ENCODE measurements around the gene XRCC6. TPM values are rescaled to one million over a fixed set of nuclear protein-coding genes. Genes with fewer than 3 reads are reported as not detected.
A peak's percentile ranks its signal among the peaks of the same experiment; 100 is the strongest.

Gene XRCC6
- total and polyA plus RNA-seq, 9 donors = 205 to 289 (median 226) TPM

DNA sequence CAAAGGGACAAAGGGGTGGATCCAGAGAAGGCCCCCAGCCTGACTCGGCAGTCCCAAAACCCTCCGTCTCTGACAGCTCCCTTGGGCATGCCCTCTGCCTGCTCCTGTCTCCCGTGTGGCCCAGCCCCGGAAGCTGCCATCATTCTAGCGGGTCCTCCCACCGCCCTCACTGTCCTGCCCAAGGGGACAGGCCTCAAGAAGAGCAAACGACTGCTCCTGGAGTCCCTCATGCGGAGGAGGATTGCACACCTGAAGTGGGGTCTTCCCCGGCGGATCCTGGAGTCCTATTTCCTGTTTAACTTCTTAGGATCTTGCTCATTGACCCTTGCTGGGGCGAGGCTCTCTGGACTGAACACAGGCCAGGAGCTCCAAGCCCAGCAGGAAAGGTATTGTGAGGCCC, 75.6 kb downstream of the XRCC6 start:
- WGBS (ENCODE audit: insufficient coverage) = 61% methylated on average over 11 of the region's 11 CpGs

DNA sequence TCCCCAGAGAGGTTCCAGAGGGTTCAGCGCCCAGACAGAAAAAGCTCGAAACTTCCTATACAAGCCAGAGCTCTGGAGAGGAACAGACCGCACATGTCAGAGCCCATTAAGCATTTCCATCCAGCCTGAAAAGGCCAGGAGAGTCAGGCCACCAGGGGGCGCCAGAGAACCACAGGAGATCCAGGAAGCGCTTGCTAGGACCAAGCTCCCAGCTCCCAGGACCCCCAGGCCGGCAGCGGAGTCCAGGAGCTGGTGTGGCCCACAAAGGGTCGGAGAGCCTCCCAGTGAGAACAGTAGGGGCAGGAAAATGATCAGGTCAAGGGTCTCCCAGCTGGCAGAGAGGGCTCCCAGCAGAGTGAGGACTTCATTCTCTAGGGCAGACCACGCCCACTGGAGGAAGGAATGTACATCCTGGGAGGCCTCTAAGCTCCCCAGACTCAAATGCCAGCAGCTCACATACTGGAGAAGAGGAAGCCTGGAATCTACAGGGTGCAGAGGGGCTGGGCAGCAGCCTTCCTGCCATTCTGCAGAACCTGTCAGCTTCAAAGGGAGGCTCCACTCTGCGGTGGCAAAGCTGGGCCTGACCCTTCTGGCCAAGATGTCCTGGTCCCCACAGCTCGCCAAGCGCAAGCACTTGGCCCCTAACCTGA, 76.2 kb downstream of the XRCC6 start:
- H3K4me3 ChIP-seq (ENCODE audit: low read length) = no peak overlapping the region
- 32% methylated on average over 11 of the region's 12 CpGs for WGBS (ENCODE audit: insufficient coverage)

More for the DNA sequence above, 75.6 kb downstream of the XRCC6 start:
- Histone ChIP-seq H3K4me1 (ENCODE audit: control insufficient read depth, insufficient read depth, low read length) (peaks cover 22% of the 10 kb centered on the region), H3K27me3 (ENCODE audit: control insufficient read depth, insufficient read depth, low read length) (peaks cover 5% of the 10 kb centered on the region), H3K36me3 (ENCODE audit: control insufficient read depth, insufficient read depth, low read length) (peaks cover 15% of the 10 kb centered on the region), H3K4me3 (ENCODE audit: low read length) (no peak overlapping the region), H3K9me3 (replicated peaks; ENCODE audit: control insufficient read depth, low read depth, low read length) (no peaks in the 10 kb centered on the region), H3K27ac (ENCODE audit: low read length) (no peak overlapping the region)
- no peak for DNase-seq

DNA sequence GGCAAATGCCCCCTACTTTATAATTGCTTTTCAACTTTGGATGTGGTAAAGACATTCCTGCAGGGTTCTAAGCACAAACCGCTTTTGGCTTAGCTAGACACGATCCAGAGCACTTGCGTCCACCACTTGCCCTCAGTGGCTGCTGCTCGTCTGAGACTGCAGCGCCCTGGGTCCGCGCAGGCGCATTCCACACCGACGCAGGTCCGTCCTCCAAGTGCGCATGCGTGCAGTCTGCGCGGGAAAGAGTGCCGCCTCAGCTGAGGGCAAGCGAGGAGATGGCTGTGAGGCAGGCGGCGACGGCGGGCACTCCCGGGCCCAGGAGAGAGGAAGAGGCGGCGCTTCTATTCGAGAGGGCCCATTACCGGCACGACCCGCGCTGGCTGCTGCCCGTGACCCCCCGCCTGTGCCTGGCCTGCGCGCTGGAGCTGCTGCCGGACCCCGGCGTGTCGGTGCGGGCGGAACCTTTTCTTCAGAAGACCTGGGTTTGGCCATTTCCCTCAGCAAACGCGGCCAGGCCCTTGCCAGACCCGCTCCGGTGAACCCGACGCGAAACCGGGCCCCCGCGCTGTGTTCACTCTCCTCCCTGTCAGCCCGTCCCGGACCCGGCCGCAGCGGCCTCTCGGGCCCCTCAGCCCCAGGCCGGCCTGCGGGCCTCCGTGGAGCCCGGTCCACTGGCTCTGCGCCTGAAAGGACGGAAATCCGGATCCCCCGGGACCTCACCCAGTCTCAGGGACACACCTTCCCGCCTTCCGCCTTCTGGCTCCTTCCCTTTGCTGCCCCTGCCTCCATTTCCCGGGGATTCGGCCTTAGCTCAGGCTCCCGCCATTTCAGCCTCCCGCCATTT, 78.4 kb downstream of the XRCC6 start, which contains the start of gene MEI1:
TSS of gene MEI1 (plus strand) at position 240 of the 844 bp plus-strand sequence. CDS start at position 276, 36 bp downstream.
- H3K9me3 ChIP-seq (replicated peaks; ENCODE audit: control insufficient read depth, low read depth, low read length) = no peaks in the 10 kb centered on the region
- H3K36me3 ChIP-seq (ENCODE audit: control insufficient read depth, insufficient read depth, low read length) = peaks cover 1% of the 10 kb centered on the region
- H3K4me3 ChIP-seq (ENCODE audit: low read length) = no peak within 1 kb of the TSS
- H3K4me1 ChIP-seq (ENCODE audit: control insufficient read depth, insufficient read depth, low read length) = peaks cover 22% of the 10 kb centered on the region
- DNase-seq = peak; percentile 86
- no peak within 1 kb of the TSS for H3K27ac ChIP-seq (ENCODE audit: low read length)
- 45% methylated on average over 69 of the region's 69 CpGs for WGBS (ENCODE audit: insufficient coverage)
- H3K27me3 ChIP-seq (ENCODE audit: control insufficient read depth, insufficient read depth, low read length) = peaks cover 5% of the 10 kb centered on the region

More for the DNA sequence above, 76.2 kb downstream of the XRCC6 start:
- Histone ChIP-seq H3K9me3 (replicated peaks; ENCODE audit: control insufficient read depth, low read depth, low read length) (no peaks in the 10 kb centered on the region), H3K27ac (ENCODE audit: low read length) (peak overlapping the region; percentile 45), H3K36me3 (ENCODE audit: control insufficient read depth, insufficient read depth, low read length) (peaks cover 15% of the 10 kb centered on the region), H3K27me3 (ENCODE audit: control insufficient read depth, insufficient read depth, low read length) (peaks cover 5% of the 10 kb centered on the region), H3K4me1 (ENCODE audit: control insufficient read depth, insufficient read depth, low read length) (peaks cover 22% of the 10 kb centered on the region)
- DNase-seq = peak; percentile 94

- H3K27ac ChIP-seq (ENCODE audit: low read length) = no peak overlapping the region
- no peaks in the 10 kb centered on the region for H3K36me3 ChIP-seq (ENCODE audit: control insufficient read depth, insufficient read depth, low read length)
- H3K4me1 ChIP-seq (ENCODE audit: control insufficient read depth, insufficient read depth, low read length) = peaks cover 22% of the 10 kb centered on the region
- H3K9me3 ChIP-seq (replicated peaks; ENCODE audit: control insufficient read depth, low read depth, low read length) = no peaks in the 10 kb centered on the region
- no peak overlapping the region for H3K4me3 ChIP-seq (ENCODE audit: low read length)
- H3K27me3 ChIP-seq (ENCODE audit: control insufficient read depth, insufficient read depth, low read length) = peaks cover 5% of the 10 kb centered on the region
- no peak for DNase-seq
- WGBS (ENCODE audit: insufficient coverage) = 94% methylated on average over 10 of the region's 16 CpGs
Measured at GRCh38 chr22:41700108-41700364, 78.9 kb downstream of the XRCC6 start.

- Histone ChIP-seq H3K27me3 (ENCODE audit: control insufficient read depth, insufficient read depth, low read length) (peaks cover 5% of the 10 kb centered on the region), H3K9me3 (replicated peaks; ENCODE audit: control insufficient read depth, low read depth, low read length) (no peaks in the 10 kb centered on the region), H3K36me3 (ENCODE audit: control insufficient read depth, insufficient read depth, low read length) (no peaks in the 10 kb centered on the region), H3K4me3 (ENCODE audit: low read length) (no peak overlapping the region), H3K4me1 (ENCODE audit: control insufficient read depth, insufficient read depth, low read length) (peaks cover 8% of the 10 kb centered on the region), H3K27ac (ENCODE audit: low read length) (no peak overlapping the region)
- no peak for DNase-seq
- WGBS (ENCODE audit: insufficient coverage) = 90% methylated on average over 6 of the region's 9 CpGs
Measured at GRCh38 chr22:41702763-41703162, 81.7 kb downstream of the XRCC6 start.

DNA sequence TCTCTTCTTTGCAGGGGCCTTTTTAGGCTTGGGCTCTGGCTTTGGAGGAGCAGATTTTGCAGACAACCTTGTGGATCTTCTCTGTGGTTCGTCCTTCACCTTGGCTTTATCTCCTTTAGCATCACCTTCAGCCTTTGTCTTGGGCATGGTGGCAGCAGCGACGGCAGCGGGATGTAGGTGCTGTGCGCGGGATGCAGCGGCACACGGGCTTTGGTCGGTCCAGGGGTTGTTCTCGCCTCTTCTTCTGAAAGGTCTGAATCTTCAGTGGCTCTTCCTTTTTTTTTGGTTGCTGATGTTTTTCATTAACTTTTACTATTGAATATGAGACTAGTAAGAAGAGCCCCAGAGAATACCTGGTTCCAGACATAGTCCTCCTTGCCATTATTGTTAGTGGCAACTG, 88.2 kb downstream of the XRCC6 start:
- Histone ChIP-seq H3K4me1 (ENCODE audit: control insufficient read depth, insufficient read depth, low read length) (no peaks in the 10 kb centered on the region), H3K27me3 (ENCODE audit: control insufficient read depth, insufficient read depth, low read length) (peaks cover 2% of the 10 kb centered on the region), H3K9me3 (replicated peaks; ENCODE audit: control insufficient read depth, low read depth, low read length) (no peaks in the 10 kb centered on the region), H3K36me3 (ENCODE audit: control insufficient read depth, insufficient read depth, low read length) (no peaks in the 10 kb centered on the region), H3K4me3 (ENCODE audit: low read length) (no peak overlapping the region), H3K27ac (ENCODE audit: low read length) (no peak overlapping the region)
- 88% methylated on average over 5 of the region's 10 CpGs for WGBS (ENCODE audit: insufficient coverage)
- no peak for DNase-seq

DNA sequence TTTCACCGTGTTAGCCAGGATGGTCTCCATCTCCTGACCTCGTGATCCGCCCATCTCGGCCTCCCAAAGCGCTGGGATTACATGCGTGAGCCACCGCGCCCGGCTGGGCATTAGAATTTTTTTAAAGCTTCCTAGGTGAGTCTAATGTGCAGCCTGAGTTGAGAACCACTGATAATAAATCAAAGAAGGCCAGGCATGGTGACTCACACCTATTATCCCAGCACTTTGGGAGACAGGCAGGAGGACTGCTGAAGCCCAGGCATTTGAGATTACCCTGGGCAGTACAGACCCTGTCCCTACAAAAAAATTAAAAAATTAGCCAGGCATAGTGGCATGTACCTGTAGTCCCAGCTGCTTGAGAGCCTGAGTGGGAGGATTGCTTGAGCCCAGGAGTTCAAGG, 91.9 kb downstream of the XRCC6 start:
- 100% methylated on average over 2 of the region's 9 CpGs for WGBS (ENCODE audit: insufficient coverage)
- Histone ChIP-seq H3K9me3 (replicated peaks; ENCODE audit: control insufficient read depth, low read depth, low read length) (no peaks in the 10 kb centered on the region), H3K4me1 (ENCODE audit: control insufficient read depth, insufficient read depth, low read length) (no peaks in the 10 kb centered on the region), H3K27ac (ENCODE audit: low read length) (no peak overlapping the region), H3K36me3 (ENCODE audit: control insufficient read depth, insufficient read depth, low read length) (no peaks in the 10 kb centered on the region), H3K4me3 (ENCODE audit: low read length) (no peak overlapping the region), H3K27me3 (ENCODE audit: control insufficient read depth, insufficient read depth, low read length) (peaks cover 2% of the 10 kb centered on the region)
- DNase-seq = no peak

Other genes starting within 250 kb of the XRCC6 start
- 11.8 TPM for gene TEF, start 239.4 kb upstream of the XRCC6 start, total RNA-seq
- 10 to 100 TPM in 5 of 8 donors, 1 to 10 TPM in 3; 8.6 to 13.7 (median 10.3) TPM for gene TEF, start 239.4 kb upstream of the XRCC6 start, polyA plus RNA-seq (ENCODE audit: insufficient read depth in 1 of 8, insufficient read length in 8 of 8, low replicate concordance in 1 of 8)
- 23.1 TPM for gene TOB2, start 174.5 kb upstream of the XRCC6 start, total RNA-seq
- gene TOB2, start 174.5 kb upstream of the XRCC6 start, polyA plus RNA-seq (ENCODE audit: insufficient read depth in 1 of 8, insufficient read length in 8 of 8, low replicate concordance in 1 of 8) = 10 to 100 TPM; 33.8 to 45.5 (median 39.6) TPM
- gene PHF5A, start 152.6 kb upstream of the XRCC6 start, total RNA-seq = 43.0 TPM
- 10 to 100 TPM; 38.6 to 56.2 (median 43.3) TPM for gene PHF5A, start 152.6 kb upstream of the XRCC6 start, polyA plus RNA-seq (ENCODE audit: insufficient read depth in 1 of 8, insufficient read length in 8 of 8, low replicate concordance in 1 of 8)
- 64.6 TPM for gene ACO2, start 152.2 kb upstream of the XRCC6 start, total RNA-seq
- gene ACO2, start 152.2 kb upstream of the XRCC6 start, polyA plus RNA-seq (ENCODE audit: insufficient read depth in 1 of 8, insufficient read length in 8 of 8, low replicate concordance in 1 of 8) = 100 to 1,000 TPM in 6 of 8 donors, 10 to 100 TPM in 2; 81.8 to 117 (median 105) TPM
- 13.2 TPM for gene POLR3H, start 76.8 kb upstream of the XRCC6 start, total RNA-seq
- gene POLR3H, start 76.8 kb upstream of the XRCC6 start, polyA plus RNA-seq (ENCODE audit: insufficient read depth in 1 of 8, insufficient read length in 8 of 8, low replicate concordance in 1 of 8) = 10 to 100 TPM; 17.3 to 24.8 (median 23.0) TPM
- gene CSDC2, start 60.3 kb upstream of the XRCC6 start, total RNA-seq = 1.6 TPM
- 1 to 10 TPM; 5.8 to 9.3 (median 7.3) TPM for gene CSDC2, start 60.3 kb upstream of the XRCC6 start, polyA plus RNA-seq (ENCODE audit: insufficient read depth in 1 of 8, insufficient read length in 8 of 8, low replicate concordance in 1 of 8)
- gene PMM1, start 31.5 kb upstream of the XRCC6 start, total RNA-seq = 9.7 TPM
- gene PMM1, start 31.5 kb upstream of the XRCC6 start, polyA plus RNA-seq (ENCODE audit: insufficient read depth in 1 of 8, insufficient read length in 8 of 8, low replicate concordance in 1 of 8) = 10 to 100 TPM; 22.9 to 34.2 (median 27.7) TPM
- gene DESI1, start 252 bp upstream of the XRCC6 start, total RNA-seq = 12.8 TPM
- 10 to 100 TPM; 18.1 to 22.1 (median 19.8) TPM for gene DESI1, start 252 bp upstream of the XRCC6 start, polyA plus RNA-seq (ENCODE audit: insufficient read depth in 1 of 8, insufficient read length in 8 of 8, low replicate concordance in 1 of 8)
- gene SNU13, start 67.6 kb downstream of the XRCC6 start, total RNA-seq = 99.8 TPM
- gene SNU13, start 67.6 kb downstream of the XRCC6 start, polyA plus RNA-seq (ENCODE audit: insufficient read depth in 1 of 8, insufficient read length in 8 of 8, low replicate concordance in 1 of 8) = 100 to 1,000 TPM; 110 to 130 (median 116) TPM
- gene MEI1, start 78.2 kb downstream of the XRCC6 start, total RNA-seq = 0.62 TPM
- 1 to 10 TPM in 4 of 8 donors, under 1 TPM in 4; 0.49 to 1.6 (median 0.99) TPM for gene MEI1, start 78.2 kb downstream of the XRCC6 start, polyA plus RNA-seq (ENCODE audit: insufficient read depth in 1 of 8, insufficient read length in 8 of 8, low replicate concordance in 1 of 8)
- gene CCDC134, start 179.4 kb downstream of the XRCC6 start, total RNA-seq = 13.2 TPM
- 1 to 10 TPM; 6.5 to 9.3 (median 8.1) TPM for gene CCDC134, start 179.4 kb downstream of the XRCC6 start, polyA plus RNA-seq (ENCODE audit: insufficient read depth in 1 of 8, insufficient read length in 8 of 8, low replicate concordance in 1 of 8)
- gene SREBF2, start 211.8 kb downstream of the XRCC6 start, total RNA-seq = 30.9 TPM
- gene SREBF2, start 211.8 kb downstream of the XRCC6 start, polyA plus RNA-seq (ENCODE audit: insufficient read depth in 1 of 8, insufficient read length in 8 of 8, low replicate concordance in 1 of 8) = 100 to 1,000 TPM in 1 of 8 donors, 10 to 100 TPM in 7; 61.7 to 106 (median 82.4) TPM